Measurements from ENCODE around the gene TMPRSS11E. TPM values are rescaled to one million over a fixed set of nuclear protein-coding genes. Genes with fewer than 3 reads are reported as not detected.
"Not testable (repeated sequence)": the region's sequence is repeated elsewhere in the genome, so short reads cannot be mapped to it uniquely, and the experiment has no call there.

Gene TMPRSS11E
- total RNA-seq, 4 donors from 2014 or later: 2.3 to 11.9 (median 6.4) TPM

- no peak for TF ChIP-seq POLR2A (IDR thresholded peaks at IDR 0.05)
- TF ChIP-seq, protein P1, sequence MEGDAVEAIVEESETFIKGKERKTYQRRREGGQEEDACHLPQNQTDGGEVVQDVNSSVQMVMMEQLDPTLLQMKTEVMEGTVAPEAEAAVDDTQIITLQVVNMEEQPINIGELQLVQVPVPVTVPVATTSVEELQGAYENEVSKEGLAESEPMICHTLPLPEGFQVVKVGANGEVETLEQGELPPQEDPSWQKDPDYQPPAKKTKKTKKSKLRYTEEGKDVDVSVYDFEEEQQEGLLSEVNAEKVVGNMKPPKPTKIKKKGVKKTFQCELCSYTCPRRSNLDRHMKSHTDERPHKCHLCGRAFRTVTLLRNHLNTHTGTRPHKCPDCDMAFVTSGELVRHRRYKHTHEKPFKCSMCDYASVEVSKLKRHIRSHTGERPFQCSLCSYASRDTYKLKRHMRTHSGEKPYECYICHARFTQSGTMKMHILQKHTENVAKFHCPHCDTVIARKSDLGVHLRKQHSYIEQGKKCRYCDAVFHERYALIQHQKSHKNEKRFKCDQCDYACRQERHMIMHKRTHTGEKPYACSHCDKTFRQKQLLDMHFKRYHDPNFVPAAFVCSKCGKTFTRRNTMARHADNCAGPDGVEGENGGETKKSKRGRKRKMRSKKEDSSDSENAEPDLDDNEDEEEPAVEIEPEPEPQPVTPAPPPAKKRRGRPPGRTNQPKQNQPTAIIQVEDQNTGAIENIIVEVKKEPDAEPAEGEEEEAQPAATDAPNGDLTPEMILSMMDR (IDR thresholded peaks at IDR 0.05): no peak
- no peak overlapping the region for H3K4me3 ChIP-seq (ENCODE audit: low read depth, poor library complexity, severe bottlenecking)
- 51 to 52% methylated on average over 3 of the region's 3 CpGs for WGBS, 2 donors
- no peak for DNase-seq (ENCODE audit: low spot score in 2 of 2)
- intact Hi-C loops (cut with DNase I; ENCODE audit: low total_unique reads): no loop called here
Observed at GRCh38 chr4:68407868-68408190, 39.4 kb upstream of the TMPRSS11E start.

GRCh38 chr4:68410149-68410548, 37.1 kb upstream of the TMPRSS11E start:
- WGBS, 2 donors: 64 to 81% methylated on average over 2 of the region's 2 CpGs
- DNase-seq (ENCODE audit: low spot score in 2 of 2): no peak
- intact Hi-C loops (cut with DNase I; ENCODE audit: low total_unique reads): no loop called here
- no peak overlapping the region for H3K4me3 ChIP-seq (ENCODE audit: low read depth, poor library complexity, severe bottlenecking)
- no peak for TF ChIP-seq POLR2A (IDR thresholded peaks at IDR 0.05)
- TF ChIP-seq, protein P1 (IDR thresholded peaks at IDR 0.05): no peak

DNA sequence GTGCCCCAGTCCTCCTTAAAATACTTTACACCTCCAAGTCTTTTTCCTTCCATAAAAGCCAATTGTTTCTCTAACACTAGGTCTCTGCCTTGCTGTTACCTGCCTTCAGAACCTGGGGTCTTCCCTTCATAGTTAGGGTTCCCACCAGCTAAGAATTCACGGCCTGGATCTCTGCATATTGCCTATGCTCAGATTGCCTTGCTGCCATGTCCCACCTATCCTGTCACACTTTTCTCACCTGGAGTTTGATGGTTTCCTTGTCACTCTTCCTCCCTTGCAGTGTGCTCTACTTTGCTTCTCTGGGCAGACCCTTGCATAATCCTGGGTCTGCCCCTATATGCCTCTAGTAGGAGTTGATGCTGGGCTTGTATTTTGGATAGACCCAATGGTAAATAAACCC, 36.6 kb upstream of the TMPRSS11E start:
- DNase-seq (ENCODE audit: low spot score in 2 of 2): no peak
- TF ChIP-seq, protein P1 (IDR thresholded peaks at IDR 0.05): no peak
- TF ChIP-seq POLR2A (IDR thresholded peaks at IDR 0.05): no peak
- 85 to 100% methylated on average over 1 of the region's 1 CpG for WGBS, 2 donors
- no peak overlapping the region for H3K4me3 ChIP-seq (ENCODE audit: low read depth, poor library complexity, severe bottlenecking)
- intact Hi-C loops (cut with DNase I; ENCODE audit: low total_unique reads): no loop called here

GRCh38 chr4:68412031-68412430, 35.2 kb upstream of the TMPRSS11E start:
- H3K4me3 ChIP-seq (ENCODE audit: low read depth, poor library complexity, severe bottlenecking); DNase-seq (ENCODE audit: low spot score in 2 of 2); intact Hi-C loops (cut with DNase I; ENCODE audit: low total_unique reads): not testable (repeated sequence)
- 93 to 94% methylated on average over 2 of the region's 2 CpGs for WGBS, 2 donors

- intact Hi-C loops (cut with DNase I; ENCODE audit: low total_unique reads): no loop called here
- 77 to 83% methylated on average over 3 of the region's 3 CpGs for WGBS, 2 donors
Observed at GRCh38 chr4:68416591-68416990, 30.7 kb upstream of the TMPRSS11E start.

DNA sequence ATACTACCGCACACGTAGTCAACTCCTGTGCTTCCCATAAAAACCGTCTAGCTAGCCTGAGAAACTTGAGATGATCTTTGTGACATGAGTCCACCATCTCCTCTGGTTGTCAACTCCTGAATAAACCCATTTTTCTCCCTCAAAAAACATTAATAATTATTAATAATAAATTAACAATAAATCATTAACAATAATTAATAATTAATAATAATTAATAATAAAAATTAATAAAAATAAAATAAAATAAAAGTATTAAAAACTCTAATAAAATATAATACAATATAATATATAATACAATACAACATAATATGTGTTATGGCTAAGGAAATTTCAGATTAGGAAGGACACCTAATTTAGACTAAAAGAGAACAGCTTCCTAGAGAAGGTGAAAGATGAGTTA, 20.7 kb upstream of the TMPRSS11E start:
- TF ChIP-seq, protein P1 (IDR thresholded peaks at IDR 0.05): no peak
- no peak for TF ChIP-seq POLR2A (IDR thresholded peaks at IDR 0.05)
- intact Hi-C loops (cut with DNase I; ENCODE audit: low total_unique reads): no loop called here
- DNase-seq (ENCODE audit: low spot score in 2 of 2): no peak
- H3K4me3 ChIP-seq (ENCODE audit: low read depth, poor library complexity, severe bottlenecking): no peak overlapping the region
- 91 to 92% methylated on average over 3 of the region's 3 CpGs for WGBS, 2 donors

More at GRCh38 chr4:68416591-68416990, 30.7 kb upstream of the TMPRSS11E start:
- TF ChIP-seq, protein P1 (IDR thresholded peaks at IDR 0.05): no peak
- TF ChIP-seq POLR2A (IDR thresholded peaks at IDR 0.05): no peak
- no peak for DNase-seq (ENCODE audit: low spot score in 2 of 2)
- no peak overlapping the region for H3K4me3 ChIP-seq (ENCODE audit: low read depth, poor library complexity, severe bottlenecking)

All from lower leg skin (tissue), 4 donors.